HEK293T (cell line): Measurements from ENCODE around the gene RCAN1.

Source experiments
- BHLHE40 ChIP-seq: fragments of 450-650 bp; IDR thresholded peaks from 2 replicates; pipeline ENCODE4 v1.6.1; 2016; ENCODE audit warnings: mild to moderate bottlenecking, moderate library complexity, borderline replicate concordance
- ELF4 ChIP-seq: fragments of 450-650 bp; IDR thresholded peaks from 2 replicates; pipeline ENCODE4 v1.6.1; 2017; ENCODE audit warnings: antibody characterized with exemption
- FOXA1 ChIP-seq: fragments of 450-650 bp; IDR thresholded peaks from 2 replicates; pipeline ENCODE4 v1.6.1; 2016; ENCODE audit warnings: mild to moderate bottlenecking
- FOXM1 ChIP-seq: fragments of 450-650 bp; IDR thresholded peaks from 2 replicates; pipeline ENCODE4 v1.6.1; 2017; ENCODE audit warnings: mild to moderate bottlenecking, borderline replicate concordance
- LEF1 ChIP-seq: fragments of 450-650 bp; IDR thresholded peaks from 2 replicates; pipeline ENCODE4 v1.6.1; 2017; ENCODE audit warnings: mild to moderate bottlenecking, borderline replicate concordance
- NFRKB ChIP-seq: fragments of 450-650 bp; IDR thresholded peaks from 2 replicates; pipeline ENCODE4 v1.6.1; 2016; ENCODE audit warnings: mild to moderate bottlenecking, moderate library complexity
- TARDBP ChIP-seq: fragments of 450-650 bp; IDR thresholded peaks from 2 replicates; pipeline ENCODE4 v1.6.1; 2016

- no peak for TF ChIP-seq NFRKB
- TF ChIP-seq FOXA1, result no peak
- no peak for TF ChIP-seq FOXM1
- no peak for TF ChIP-seq BHLHE40
- no peak for TF ChIP-seq TARDBP
- TF ChIP-seq ELF4, result no peak
- no peak for TF ChIP-seq LEF1
Observed at GRCh38 chr21:34593423-34593822, 21.5 kb downstream of the RCAN1 start.
